Esophagus squamous epithelium (tissue), 4 donors: ENCODE results near the gene TMTC2.

Experiments
- POLR2A ChIP-seq, 4 donors: fragments of 450-650 bp; IDR thresholded peaks; one replicate each; pipeline ENCODE4 v1.6.1; 2017; ENCODE audit warnings: antibody characterized with exemption in 4 of 4, mild to moderate bottlenecking in 4 of 4, moderate library complexity in 3 of 4
- TF ChIP-seq, protein P1 (sequence below), 6 experiments: fragments of 450-650 bp in 4 of 6; fragments of 200-600 bp in 2 of 6; sonication (generic) in 2 of 6; IDR thresholded peaks; one replicate each; pipeline ENCODE4 v1.5.1; 2016 to 2019; ENCODE audit warnings: antibody characterized with exemption in 6 of 6, mild to moderate bottlenecking in 4 of 6, moderate library complexity in 4 of 6

DNA sequence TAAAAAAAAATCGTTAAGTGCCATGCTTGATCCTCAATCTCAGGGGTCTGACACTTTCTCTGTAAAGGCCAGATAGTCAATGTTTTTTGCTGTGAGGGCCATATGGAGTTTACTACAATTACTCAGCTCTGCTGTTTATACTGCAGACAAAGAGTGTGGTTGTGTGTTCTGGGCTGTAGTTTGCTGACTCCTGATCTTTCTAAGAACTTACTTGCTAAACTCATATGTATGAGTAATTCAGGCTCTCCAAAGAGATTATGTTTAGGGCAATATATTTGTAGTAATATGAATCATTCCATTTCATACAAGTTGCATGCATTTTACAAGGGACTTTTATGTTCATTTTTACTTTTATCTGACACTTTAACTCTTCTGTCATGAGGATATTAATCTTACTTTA, 188.2 kb downstream of the TMTC2 start:
- TF ChIP-seq, protein P1, sequence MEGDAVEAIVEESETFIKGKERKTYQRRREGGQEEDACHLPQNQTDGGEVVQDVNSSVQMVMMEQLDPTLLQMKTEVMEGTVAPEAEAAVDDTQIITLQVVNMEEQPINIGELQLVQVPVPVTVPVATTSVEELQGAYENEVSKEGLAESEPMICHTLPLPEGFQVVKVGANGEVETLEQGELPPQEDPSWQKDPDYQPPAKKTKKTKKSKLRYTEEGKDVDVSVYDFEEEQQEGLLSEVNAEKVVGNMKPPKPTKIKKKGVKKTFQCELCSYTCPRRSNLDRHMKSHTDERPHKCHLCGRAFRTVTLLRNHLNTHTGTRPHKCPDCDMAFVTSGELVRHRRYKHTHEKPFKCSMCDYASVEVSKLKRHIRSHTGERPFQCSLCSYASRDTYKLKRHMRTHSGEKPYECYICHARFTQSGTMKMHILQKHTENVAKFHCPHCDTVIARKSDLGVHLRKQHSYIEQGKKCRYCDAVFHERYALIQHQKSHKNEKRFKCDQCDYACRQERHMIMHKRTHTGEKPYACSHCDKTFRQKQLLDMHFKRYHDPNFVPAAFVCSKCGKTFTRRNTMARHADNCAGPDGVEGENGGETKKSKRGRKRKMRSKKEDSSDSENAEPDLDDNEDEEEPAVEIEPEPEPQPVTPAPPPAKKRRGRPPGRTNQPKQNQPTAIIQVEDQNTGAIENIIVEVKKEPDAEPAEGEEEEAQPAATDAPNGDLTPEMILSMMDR (IDR thresholded peaks at IDR 0.05): no peak
- TF ChIP-seq POLR2A (IDR thresholded peaks at IDR 0.05): no peak
